ENCODE measurements around the gene ELF2.

DNA sequence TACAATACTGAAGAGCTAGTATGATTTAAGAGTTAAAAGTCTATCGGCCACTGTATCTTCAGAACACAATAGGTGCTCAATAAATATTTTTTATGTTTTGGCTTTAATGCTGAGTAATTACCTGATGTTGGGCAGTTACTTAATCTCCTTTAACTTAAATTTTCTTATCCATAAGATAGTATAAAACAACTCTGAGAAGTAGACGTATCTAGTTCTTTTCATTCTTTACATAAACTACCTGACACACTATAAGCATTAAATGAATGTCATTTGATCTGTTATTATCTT, 22.9 kb downstream of the ELF2 start:
- TF ChIP-seq, protein P1, sequence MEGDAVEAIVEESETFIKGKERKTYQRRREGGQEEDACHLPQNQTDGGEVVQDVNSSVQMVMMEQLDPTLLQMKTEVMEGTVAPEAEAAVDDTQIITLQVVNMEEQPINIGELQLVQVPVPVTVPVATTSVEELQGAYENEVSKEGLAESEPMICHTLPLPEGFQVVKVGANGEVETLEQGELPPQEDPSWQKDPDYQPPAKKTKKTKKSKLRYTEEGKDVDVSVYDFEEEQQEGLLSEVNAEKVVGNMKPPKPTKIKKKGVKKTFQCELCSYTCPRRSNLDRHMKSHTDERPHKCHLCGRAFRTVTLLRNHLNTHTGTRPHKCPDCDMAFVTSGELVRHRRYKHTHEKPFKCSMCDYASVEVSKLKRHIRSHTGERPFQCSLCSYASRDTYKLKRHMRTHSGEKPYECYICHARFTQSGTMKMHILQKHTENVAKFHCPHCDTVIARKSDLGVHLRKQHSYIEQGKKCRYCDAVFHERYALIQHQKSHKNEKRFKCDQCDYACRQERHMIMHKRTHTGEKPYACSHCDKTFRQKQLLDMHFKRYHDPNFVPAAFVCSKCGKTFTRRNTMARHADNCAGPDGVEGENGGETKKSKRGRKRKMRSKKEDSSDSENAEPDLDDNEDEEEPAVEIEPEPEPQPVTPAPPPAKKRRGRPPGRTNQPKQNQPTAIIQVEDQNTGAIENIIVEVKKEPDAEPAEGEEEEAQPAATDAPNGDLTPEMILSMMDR (tag by site-specific recombination; IDR thresholded peaks at IDR 0.05), result no peak
- no peak for TF ChIP-seq ZNF416 (tag by site-specific recombination; IDR thresholded peaks at IDR 0.05)
